GM18508 (cell line): ENCODE results near the gene IRF9.

Experiments
- ATAC-seq: cut with Tn5 transposase; IDR thresholded peaks from one replicate; pipeline ENCODE4 v1.9.1; 2021; ENCODE audit warnings: moderate number of reproducible peaks; ENCODE audit not compliant: insufficient read depth, unreplicated experiment

The IRF9 gene

GRCh38 chr14:24211311-24211710 is 50.2 kb downstream of the IRF9 start:
- ATAC-seq, result no peak

GRCh38 chr14:24212924-24213865 is 52.1 kb downstream of the IRF9 start, which contains the start of gene CHMP4A:
Gene CHMP4A (minus strand): TSS chr14:24213488. CDS start chr14:24213439, 49 bp downstream.
- ATAC-seq, result peak; percentile 56

- ATAC-seq, result no peak
Observed at GRCh38 chr14:24213866-24214662, 53.0 kb downstream of the IRF9 start.

- peak; percentile 50 for ATAC-seq
Observed at GRCh38 chr14:24215495-24216344, 54.7 kb downstream of the IRF9 start, which contains the start of gene MDP1. Gene MDP1 (minus strand): TSS chr14:24216066. CDS start chr14:24215955, 111 bp downstream.
